ENCODE measurements around the gene MAP3K4.
"Not testable (repeated sequence)": the region's sequence is repeated elsewhere in the genome, so short reads cannot be mapped to it uniquely, and the experiment has no call there.

MAP3K4 gene

DNA sequence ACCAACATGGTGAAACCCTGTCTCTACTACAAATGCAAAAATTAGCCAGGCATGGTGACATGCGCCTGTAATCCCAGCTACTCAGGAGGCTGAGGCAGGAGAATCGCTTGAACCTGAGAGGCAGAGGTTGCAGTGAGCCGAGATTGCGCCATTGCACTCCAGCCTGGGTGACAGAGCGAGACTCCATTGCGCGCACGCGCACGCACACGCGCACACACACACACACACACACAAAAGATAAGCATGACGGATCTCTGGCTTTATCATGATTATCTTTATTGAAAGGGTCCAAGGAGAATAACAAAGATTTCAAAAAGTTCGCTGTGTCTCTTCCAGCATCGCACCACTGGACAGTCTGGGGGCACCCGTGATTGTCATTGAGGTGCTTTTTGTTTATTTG, 19.0 kb upstream of the MAP3K4 start:
- not testable (repeated sequence) for DNase-seq (ENCODE audit: low spot score)

DNA sequence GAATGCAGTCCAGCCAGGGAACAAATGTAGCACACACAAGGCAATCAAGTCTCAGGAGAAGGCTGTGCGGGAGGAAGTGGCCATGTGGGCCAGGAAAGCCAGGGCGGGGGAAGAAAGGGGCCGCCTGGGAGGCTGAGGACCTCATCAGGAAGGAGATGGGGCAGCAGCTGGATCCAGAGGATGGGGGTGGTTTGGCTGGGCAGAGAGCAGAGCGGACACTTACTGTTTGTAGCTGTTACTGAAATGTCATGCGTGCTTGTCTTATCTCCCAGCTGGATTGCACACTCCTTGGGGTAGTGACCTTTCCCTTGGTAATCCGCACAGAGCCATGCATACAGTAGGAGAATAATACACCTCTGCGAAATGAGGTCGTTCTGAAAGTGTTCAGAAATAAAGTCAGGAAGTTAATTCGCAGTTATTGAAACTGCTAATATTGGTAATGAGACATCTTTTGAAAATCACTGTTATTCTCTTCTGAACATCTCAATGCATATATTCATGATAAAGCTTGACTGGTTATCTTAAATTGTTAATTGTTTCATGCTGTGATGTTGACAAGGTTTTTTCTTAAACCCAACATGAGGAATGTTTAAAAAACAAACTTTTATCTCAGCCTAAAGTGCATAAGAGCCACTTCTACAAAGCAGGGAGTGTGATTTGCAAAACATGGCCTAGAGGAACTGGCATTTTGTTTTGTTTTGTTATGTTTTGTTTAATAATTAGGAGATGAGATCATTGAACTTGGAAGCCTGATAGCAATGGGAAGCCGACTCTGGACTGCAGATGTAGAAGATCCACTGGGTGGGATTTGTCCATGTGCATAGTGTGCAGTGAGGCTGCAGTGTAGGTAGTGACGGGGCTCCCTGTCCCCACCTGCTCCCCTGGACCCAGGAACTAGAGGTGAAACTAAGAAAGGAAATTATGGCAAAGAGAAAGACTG, 18.0 kb upstream of the MAP3K4 start:
- no peak for DNase-seq (ENCODE audit: low spot score)

DNA sequence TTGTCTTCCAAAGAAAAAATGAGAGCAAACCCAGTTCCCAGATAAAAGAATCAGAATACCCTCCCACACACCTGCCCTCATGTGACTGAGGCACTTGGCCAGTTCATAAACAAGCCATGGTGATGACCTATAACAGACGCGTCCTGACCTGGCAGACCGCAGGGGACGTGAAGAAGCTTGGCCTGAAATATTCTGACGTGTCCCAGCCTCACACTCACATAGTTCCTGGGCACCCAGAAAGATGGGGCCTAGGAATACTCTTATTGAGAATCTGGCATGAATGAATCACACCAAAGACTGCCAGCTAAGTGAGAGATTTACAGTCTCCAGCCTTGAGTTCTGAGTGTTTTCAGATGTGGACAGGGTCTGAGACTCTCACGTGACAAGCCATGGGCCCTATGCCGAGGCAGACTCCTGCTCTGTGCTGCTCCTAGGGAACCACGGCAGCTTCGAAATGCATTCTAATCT, 17.2 kb upstream of the MAP3K4 start:
- DNase-seq (ENCODE audit: low spot score): no peak

DNA sequence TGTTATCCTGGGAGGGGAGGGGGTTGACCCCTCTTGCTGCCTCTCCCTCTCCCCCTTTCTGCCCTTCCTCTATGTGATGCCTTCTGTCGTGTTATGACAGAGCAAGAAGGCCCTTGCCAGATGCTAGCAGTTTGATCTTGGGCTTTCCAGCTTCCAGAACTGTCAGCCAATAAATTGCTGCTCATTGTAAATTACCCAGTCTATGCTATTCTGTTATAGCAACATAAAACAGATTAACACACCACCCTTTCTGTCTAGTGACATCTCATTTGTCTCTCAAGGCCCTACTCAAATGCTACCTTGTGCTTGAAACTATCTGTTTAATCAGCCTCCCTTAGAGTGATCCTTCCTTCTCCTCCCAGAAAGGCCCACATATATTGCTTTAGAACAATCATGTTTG, 16.4 kb upstream of the MAP3K4 start:
- no peak for DNase-seq (ENCODE audit: low spot score)

DNA sequence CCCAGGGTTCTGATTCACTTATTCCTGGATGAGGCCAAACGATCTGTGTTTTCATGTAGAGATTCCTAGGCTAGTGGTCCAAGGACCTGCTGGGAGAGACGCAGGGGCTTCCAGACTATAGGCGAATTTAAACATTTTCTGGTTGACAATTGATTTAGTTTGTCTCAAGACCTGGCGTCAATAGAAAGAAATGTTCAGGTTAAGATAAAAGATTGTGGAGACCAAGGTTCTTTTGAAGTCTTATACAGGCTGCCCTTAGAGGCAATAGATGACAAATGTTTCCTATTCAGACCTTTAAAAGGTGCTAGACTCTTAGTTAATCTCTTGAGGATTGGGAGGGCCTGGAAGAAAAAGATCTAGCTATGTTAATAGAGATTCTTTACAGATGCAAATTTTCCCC, 15.6 kb upstream of the MAP3K4 start:
- not testable (repeated sequence) for DNase-seq (ENCODE audit: low spot score)

DNA sequence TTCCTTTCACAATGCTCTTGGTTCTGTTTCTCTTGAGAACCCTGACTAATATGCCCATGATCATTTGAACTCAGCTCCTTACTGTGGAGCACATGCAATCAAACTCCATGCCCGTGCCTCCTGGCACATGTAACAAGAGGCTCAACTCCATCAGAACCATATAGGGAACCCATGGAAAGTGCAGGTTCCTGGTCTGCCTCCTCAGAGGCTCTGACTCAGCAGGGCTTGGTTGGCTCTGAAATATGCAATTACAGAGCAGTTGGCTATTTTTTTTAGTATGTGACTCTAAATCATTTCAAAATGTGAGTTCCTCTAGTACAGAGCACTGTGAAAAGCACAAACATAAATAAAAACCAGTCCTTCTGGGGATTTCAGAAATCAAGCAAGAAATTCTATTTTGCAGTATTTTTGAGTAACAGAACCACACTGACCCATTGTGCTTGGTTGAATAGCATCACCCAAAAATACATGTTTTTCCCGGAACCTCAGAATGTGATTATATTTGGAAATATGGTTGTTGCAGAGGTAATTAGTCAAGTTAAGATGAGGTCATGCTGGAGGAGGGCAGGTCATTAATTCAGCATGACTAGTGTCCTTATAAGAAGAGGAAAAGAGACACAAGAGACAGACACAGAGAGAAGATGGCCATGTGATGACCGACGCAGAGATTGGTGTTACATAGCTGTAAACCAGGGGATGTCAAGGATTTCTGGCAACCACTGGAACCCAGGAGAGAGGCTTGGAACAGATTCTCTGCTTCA, 13.2 kb upstream of the MAP3K4 start:
- DNase-seq (ENCODE audit: low spot score): no peak

DNA sequence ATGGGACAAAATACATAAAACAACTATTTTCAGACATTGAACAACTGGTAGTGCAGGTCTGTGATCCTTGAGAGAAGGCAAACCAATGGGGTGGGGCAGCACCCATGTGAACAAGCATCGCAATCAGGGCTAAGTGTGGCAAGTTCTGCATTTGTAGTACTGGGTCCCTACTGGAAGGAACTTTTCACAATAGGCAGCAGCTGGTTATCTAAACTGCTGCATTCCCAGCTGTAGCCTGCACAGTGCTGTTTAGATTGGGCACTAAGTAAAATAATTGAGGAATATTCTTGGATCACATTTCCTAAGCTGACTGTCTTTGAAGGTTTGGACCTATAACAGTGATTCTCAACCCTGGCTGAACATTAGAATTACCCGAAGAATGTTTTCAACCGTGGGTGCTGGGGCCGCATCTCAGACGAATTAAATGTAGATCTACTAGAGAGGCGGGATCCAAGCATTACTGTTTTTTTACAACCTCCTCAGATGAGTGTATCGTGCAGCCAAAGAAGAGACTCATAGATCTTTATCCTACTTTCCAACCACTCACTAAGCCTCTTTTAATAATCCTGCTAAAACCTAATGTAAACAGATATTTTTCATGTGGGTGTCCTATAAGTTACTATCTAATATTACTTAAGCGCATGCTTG, 12.4 kb upstream of the MAP3K4 start:
- DNase-seq (ENCODE audit: low spot score): no peak

DNA sequence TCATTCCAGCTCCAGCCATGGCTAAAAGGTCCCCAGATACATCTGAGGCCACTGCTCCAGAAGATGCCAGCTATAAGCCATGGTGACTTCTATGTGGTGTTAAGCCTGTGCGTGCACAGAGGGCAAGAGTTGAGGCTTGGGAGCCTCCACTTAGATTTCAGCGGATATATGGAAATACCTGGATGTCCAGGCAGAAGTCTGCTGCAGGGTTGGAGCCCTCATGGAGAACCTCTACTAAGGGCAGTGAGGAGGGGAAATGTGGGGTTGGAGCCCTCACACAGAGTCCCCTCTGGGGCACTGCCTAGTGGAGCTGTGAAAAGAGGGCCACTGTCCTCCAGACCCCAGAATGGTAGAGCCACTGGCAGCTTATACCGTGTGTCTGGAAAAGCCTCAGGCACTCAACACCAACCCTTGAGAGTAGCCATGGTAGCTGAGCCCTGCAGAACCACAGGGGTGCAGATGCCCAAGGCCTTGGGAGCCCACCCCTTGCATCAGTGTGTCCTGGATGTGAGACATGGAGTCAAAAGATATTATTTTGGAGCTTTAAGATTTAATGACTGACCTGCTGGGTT, 8.1 kb upstream of the MAP3K4 start:
- DNase-seq (ENCODE audit: low spot score): not testable (repeated sequence)

DNA sequence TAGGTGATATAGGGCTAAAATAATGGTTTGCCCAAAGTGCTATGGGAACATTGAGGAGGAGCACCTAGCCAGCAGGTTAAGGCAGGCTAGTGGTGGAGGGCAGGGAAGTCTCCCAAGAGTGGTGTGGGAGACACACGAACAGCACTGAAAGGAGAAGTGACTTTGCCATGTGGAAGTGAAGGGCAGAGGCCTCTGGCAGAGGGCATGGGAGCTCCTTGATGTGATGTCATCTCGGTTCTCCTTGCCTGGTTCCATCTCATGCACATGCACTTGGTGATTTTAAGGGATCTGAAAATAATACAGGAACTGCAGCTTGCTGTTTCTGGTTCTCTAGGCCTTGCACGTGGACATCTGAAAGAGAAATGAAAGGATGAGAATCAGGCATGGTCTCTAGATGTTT, 4.7 kb upstream of the MAP3K4 start:
- no peak for DNase-seq (ENCODE audit: low spot score)

DNA sequence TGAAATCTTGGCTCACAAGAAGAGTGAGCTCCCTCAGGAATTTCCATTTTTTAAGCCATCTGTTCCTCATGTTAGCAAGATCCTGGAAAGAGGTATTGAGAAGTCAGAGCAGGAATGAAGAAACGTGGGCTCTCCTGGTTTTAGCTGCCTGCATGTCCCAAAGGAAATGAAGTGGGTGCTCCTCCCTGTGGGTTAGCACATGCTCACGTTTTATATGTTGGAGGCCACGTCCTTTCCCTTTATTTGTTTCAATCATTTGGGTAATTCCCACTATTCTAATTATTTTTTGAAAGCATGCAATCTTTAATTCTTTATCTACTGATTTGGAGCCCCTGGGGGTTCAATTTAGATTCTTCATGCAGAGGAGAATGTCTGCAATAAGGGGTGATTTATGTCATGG, 4.3 kb upstream of the MAP3K4 start:
- DNase-seq (ENCODE audit: low spot score): no peak

DNA sequence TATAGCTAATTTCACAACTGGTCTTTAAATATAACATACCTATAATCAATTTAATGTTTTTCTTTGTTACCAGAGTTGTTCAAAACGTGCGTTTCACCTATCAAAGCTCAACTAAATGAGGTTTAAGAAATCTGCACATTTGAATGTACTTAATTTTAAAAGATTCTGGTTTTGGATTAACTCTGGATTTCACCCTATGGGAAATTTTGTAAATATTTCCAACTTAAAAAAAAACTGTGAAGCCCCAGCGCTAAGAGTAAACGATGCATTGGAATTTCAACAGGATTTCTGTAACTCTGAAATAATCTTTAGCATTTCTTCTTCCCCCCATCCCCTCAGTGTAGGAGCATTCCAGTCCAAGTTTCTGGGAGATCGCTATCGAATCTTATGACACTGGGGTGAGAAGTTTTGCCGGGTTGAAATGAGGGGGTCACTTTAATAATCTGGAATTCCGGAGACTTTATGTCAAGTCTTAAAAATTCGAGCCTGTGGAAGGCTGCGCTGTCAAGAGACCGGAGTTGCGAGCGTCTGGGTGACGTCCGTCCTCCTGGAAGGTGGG, 643 bp upstream of the MAP3K4 start:
- DNase-seq (ENCODE audit: low spot score): no peak

DNA sequence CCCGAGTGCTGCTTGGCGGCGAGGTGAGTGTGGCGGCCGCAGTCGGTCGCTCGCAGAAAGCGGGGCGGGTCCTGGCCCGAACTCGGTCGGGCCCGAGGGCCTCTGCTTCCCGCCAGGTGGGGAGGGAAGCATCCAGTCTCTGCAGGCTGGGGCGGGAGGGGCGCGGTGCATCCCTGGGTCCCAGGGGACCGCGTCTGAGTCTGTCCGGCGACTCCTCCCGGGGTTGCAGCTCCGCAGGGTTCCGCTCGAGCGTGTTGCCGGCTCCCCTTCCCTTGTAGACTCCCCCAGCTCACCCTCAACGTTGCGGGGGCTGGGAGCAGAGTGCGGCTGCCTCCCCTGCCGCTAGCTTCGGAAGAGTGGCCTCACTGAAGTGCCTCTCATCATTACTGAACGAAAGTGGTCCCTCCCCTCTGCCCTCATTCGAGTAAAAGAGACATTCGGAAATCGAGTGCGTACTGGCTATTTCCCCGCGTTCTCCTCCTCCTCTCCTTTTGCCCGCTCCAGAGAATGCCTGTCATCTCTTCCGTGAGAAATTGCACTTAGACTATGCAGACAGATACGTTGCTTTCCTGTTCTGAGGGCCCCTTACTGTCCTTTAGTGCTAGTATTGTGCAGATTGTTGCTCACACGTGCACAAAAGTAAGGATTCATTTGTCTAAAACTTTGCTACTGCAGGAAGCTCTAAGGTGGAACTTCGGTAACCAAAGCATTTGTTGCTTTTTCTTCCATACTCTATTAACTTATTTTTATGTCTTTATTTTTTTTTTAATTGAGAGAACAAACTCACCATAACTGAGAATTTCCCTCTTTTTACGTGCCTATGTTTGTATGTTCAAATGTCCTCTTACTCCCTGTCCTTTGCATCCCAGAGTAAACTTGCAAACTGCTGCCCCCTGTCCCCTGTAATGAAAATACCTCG, 751 bp downstream of the MAP3K4 start:
- peak; percentile 74 for DNase-seq (ENCODE audit: low spot score)

DNA sequence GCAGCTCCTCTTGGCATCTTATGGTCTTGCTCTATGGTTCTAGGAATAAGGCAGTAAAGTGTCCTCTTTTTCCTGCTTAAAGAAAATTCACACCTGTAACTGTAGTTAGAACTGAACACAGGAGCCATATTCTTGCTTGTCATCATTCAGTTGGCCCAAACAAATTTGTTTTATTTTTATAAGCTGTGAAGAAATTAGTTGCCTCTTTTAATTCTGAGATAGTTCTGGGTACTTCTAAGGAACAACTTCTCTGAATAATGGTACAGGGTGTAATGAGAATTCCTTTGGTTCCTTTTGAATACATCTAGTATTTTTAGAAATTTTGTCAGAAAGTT, 1.4 kb downstream of the MAP3K4 start:
- DNase-seq (ENCODE audit: low spot score): no peak

DNA sequence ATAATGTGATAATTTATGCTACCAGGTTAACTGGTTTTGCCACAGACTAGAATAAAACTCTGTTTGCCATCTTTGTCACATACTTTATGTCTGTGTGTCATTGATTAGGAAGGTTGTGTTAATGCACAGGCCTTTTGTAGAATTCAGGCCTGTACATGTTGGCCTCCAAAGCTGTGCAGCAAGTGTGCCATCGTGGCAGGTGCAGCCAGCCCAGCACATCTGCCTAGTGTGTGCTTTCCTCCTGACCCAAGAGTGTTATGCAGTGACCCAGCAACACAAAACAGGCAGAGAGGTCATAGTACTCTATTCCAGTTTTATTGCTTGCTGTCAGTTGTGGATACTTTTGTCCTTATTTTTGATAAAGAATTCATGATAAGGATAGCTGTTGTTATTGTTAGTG, 3.7 kb downstream of the MAP3K4 start:
- no peak for DNase-seq (ENCODE audit: low spot score)

DNA sequence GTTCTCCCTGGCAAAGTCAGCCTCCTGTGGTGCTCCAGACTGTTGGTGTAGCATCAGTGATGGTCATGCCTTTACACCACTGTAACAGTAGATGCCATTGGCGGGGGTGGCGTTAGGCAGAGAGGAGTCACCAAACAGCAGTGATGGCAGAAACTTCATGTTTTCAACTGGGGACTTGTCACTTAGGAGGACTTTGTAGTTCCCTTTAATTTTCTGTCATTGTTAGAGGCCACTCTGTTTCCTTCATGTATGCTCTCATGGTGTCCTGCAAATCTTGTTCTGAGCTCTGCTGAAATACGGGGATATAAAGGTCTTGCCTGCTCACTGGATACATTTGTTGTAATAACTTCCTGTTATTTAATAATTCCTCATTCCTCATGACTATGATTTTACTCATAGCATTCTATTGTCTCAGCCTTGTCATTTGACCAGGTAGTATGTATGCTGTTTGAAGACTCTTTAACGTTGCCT, 4.6 kb downstream of the MAP3K4 start:
- no peak for DNase-seq (ENCODE audit: low spot score)

DNA sequence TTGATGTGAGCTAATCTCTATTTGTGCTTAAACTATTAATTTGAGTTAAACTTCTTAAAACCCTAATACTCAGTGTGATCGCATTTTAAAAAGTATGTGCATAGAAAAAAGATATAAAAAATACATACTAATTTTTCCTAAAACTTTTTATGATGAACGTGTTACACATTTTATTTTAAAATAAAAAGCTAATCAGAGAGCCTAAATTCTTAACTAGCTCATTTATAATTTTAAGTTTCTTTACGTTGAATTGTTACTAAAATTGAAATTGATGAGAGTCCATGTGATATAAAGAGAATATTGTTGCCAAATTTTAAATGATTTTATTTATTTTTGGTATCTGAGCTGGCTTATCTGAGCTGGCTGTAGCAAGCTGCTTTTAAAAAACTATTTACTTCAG, 6.6 kb downstream of the MAP3K4 start:
- no peak for DNase-seq (ENCODE audit: low spot score)

DNA sequence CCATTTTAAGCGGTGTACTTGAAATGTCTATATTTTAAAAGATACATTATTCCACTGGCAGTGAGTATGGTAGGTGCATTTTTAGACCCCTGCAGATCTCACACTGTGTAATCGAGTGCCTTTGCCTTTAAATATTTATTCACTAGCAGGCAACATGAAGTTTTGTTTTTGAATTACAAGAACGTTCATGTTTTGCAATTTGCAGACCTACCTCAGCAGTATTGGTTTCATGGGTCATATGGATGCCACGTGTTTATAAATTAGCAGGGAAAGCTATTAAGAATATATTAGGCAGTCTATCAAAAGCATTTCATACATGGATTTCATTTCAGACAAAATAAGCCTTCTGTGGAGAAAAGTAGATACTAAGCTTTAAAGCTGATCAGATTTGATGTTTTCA, 7.2 kb downstream of the MAP3K4 start:
- DNase-seq (ENCODE audit: low spot score): no peak

DNA sequence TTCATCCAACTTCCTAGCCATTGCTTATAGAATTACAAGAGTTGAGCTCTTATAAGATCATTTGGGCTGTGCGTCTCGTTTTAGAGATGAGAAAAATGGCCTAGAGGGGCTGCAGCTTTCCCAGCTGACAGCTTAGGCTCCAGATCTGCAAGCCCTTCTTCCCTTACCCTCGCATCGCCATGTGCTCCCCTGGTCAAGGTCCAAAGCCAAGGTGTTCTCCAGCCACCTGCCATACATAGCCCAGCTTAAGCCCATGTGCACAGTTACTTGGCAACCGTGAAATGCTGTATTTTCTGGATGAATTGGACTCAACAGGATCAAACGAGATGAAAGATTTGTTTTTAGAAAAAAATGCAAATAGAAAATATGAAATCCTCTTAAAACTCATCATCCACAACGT, 7.9 kb downstream of the MAP3K4 start:
- no peak for DNase-seq (ENCODE audit: low spot score)

DNA sequence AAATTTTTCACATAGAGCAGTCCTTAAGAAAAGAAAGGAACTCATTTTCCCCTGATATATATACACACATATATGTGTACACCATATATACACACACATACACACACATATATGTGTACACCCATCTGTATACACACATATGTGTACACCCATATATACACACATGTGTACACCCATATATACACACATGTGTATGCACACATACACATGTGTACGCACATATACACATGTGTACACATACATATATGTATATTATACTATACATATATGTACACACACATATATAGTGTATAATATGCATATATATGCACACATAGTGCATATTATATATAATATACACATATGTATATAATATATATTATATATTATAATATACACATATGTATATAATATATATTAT, 9.1 kb downstream of the MAP3K4 start:
- DNase-seq (ENCODE audit: low spot score): no peak

DNA sequence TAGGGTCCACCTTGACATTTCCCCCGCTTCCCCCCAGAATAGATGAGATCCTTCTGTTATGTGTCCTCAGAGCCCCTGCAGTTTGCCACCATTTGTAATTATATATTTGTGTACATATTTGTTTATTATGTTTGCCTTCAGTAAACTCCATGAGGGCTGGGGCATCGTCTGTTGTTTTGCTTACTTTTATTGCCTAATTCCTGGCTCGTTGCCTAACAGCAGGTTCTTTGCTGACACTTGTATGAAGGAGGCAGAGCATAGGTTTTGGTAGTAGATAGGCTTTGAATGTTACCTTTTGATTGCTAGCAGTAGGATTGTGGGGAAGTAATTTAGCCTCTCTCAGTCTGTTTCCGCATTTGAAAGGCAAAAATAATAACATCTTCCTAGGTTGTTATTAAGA, 9.9 kb downstream of the MAP3K4 start:
- no peak for DNase-seq (ENCODE audit: low spot score)

DNA sequence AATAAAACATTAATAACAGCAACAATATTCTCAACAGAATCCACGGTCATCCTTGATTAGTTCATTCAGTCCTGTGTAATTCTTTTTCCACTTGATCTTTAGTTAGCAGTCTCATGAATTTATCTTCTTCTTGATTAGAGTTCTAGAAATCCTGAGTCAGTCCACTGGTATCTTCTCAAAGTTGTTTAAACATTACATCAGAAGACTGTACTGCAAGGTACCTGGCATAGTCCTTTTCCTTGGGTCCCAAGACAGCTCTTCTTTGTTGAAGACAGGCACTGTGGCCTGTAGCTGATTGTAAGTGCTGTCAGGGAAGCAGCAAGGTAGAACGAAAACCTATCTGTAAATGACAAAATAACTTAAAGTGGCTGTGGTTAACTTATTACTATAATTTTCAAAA, 11.8 kb downstream of the MAP3K4 start:
- no peak for DNase-seq (ENCODE audit: low spot score)
